Measurements from ENCODE around the gene HIVEP3. TPM values are rescaled to one million over a fixed set of nuclear protein-coding genes. Genes with fewer than 3 reads are reported as not detected.

Gene HIVEP3
- polyA plus RNA-seq, 1 donor (not counting 4 experiments of a cell fraction or from before 2014, with no cell fraction given), result 1.1 TPM

DNA sequence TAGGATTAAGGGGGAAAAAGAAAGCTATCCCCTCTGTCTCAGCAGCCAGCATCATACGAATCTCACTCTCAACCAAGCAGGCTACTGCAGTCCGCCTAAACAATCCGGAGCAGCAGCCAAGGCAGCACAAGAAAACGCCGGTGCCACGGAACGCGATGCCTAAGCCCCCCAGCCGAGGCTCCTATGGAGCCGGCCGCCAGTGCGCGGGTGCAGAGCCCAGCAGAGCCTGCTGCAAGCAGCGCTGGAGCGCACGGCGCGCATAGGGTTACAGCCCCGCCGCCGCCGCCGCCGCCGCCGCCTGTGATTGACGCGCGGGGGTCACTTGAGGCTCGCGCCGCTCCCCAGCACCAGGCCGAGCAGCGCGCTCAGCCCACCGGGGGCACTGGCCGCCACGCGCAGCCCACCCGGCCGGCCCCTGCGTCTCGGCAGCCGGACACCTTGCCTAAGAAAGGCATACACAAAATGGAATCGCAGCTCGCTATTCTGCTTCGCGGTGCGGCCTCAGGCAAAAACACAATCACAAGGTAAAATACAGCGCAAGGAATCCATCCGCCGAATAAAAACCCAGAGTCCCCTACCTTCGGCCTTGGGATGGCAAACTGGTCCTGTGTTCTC is 780 bp downstream of the HIVEP3 start:
- Histone ChIP-seq H4K20me1 (ENCODE audit: control insufficient read depth, extremely low read depth, insufficient read depth, low read length) (no peaks in the 10 kb centered on the region), H3K4me3 (ENCODE audit: control insufficient read depth in 2 of 3, extremely low read depth in 1 of 3, insufficient read depth in 2 of 3, low read depth in 1 of 3, low read length in 3 of 3) (peak overlapping the region; percentile 41 to 66 (median 57)), H3K27me3 (ENCODE audit: control insufficient read depth, extremely low read depth, insufficient read depth, low read length) (no peaks in the 10 kb centered on the region), H2AFZ (ENCODE audit: control insufficient read depth, low read length) (peak overlapping the region; percentile 74), H3K27ac (ENCODE audit: control insufficient read depth, insufficient read depth, low read length) (no peak overlapping the region), H3K9me1 (ENCODE audit: control insufficient read depth, extremely low read depth, insufficient read depth, low read length) (peaks cover 2% of the 10 kb centered on the region), H3K36me3 (ENCODE audit: control insufficient read depth in 2 of 2, extremely low read depth in 1 of 2, insufficient read depth in 2 of 2, low read length in 2 of 2) (no peaks in the 10 kb centered on the region), H3K9ac (ENCODE audit: control insufficient read depth, extremely low read depth, insufficient read depth, low read length) (peak overlapping the region; percentile 46), H3K4me1 (ENCODE audit: control insufficient read depth, extremely low read depth, insufficient read depth, low read length) (peaks cover 26% of the 10 kb centered on the region), H3K9me3 (ENCODE audit: control insufficient read depth, low read depth, low read length) (no peaks in the 10 kb centered on the region), H3K79me2 (ENCODE audit: control insufficient read depth, insufficient read depth, low read length) (no peaks in the 10 kb centered on the region), H3K4me2 (ENCODE audit: control insufficient read depth, extremely low read depth, insufficient read depth, low read depth, low read length) (peak overlapping the region; percentile 86)
- FAIRE-seq (no peak), DNase-seq (ENCODE audit: low read depth, low spot score) (no peak)
- TF ChIP-seq EZH2 (IDR thresholded peaks at IDR 0.05; ENCODE audit: low read length), result no peak
- TF ChIP-seq, protein P1, sequence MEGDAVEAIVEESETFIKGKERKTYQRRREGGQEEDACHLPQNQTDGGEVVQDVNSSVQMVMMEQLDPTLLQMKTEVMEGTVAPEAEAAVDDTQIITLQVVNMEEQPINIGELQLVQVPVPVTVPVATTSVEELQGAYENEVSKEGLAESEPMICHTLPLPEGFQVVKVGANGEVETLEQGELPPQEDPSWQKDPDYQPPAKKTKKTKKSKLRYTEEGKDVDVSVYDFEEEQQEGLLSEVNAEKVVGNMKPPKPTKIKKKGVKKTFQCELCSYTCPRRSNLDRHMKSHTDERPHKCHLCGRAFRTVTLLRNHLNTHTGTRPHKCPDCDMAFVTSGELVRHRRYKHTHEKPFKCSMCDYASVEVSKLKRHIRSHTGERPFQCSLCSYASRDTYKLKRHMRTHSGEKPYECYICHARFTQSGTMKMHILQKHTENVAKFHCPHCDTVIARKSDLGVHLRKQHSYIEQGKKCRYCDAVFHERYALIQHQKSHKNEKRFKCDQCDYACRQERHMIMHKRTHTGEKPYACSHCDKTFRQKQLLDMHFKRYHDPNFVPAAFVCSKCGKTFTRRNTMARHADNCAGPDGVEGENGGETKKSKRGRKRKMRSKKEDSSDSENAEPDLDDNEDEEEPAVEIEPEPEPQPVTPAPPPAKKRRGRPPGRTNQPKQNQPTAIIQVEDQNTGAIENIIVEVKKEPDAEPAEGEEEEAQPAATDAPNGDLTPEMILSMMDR (optimal IDR thresholded peaks at IDR 0.05 in 1 of 3, IDR thresholded peaks at IDR 0.05 in 1 of 3, conservative IDR thresholded peaks at IDR 0.05 in 1 of 3; ENCODE audit: extremely low read depth in 1 of 3, insufficient read depth in 2 of 3, low read length in 3 of 3), result no peak
- dilution Hi-C loops (cut with MboI; ENCODE audit: extremely low pct_ligation_motif_present, low sequenced_read_pairs), result no loop called here

- Histone ChIP-seq H3K36me3 (ENCODE audit: control insufficient read depth in 2 of 2, extremely low read depth in 1 of 2, insufficient read depth in 2 of 2, low read length in 2 of 2) (no peaks in the 10 kb centered on the region), H3K9me3 (ENCODE audit: control insufficient read depth, low read depth, low read length) (no peaks in the 10 kb centered on the region), H3K27ac (ENCODE audit: control insufficient read depth, insufficient read depth, low read length) (no peak overlapping the region), H3K79me2 (ENCODE audit: control insufficient read depth, insufficient read depth, low read length) (no peaks in the 10 kb centered on the region), H3K9me1 (ENCODE audit: control insufficient read depth, extremely low read depth, insufficient read depth, low read length) (peaks cover 2% of the 10 kb centered on the region), H3K27me3 (ENCODE audit: control insufficient read depth, extremely low read depth, insufficient read depth, low read length) (no peaks in the 10 kb centered on the region), H3K4me1 (ENCODE audit: control insufficient read depth, extremely low read depth, insufficient read depth, low read length) (peaks cover 26% of the 10 kb centered on the region), H3K4me2 (ENCODE audit: control insufficient read depth, extremely low read depth, insufficient read depth, low read depth, low read length) (peak overlapping the region; percentile 86), H3K9ac (ENCODE audit: control insufficient read depth, extremely low read depth, insufficient read depth, low read length) (no peak overlapping the region), H2AFZ (ENCODE audit: control insufficient read depth, low read length) (no peak overlapping the region), H4K20me1 (ENCODE audit: control insufficient read depth, extremely low read depth, insufficient read depth, low read length) (no peaks in the 10 kb centered on the region), H3K4me3 (ENCODE audit: control insufficient read depth in 2 of 3, extremely low read depth in 1 of 3, insufficient read depth in 2 of 3, low read depth in 1 of 3, low read length in 3 of 3) (no peak overlapping the region)
- DNase-seq (ENCODE audit: low read depth, low spot score), result no peak
- FAIRE-seq, result no peak
- no peak for TF ChIP-seq EZH2 (IDR thresholded peaks at IDR 0.05; ENCODE audit: low read length)
- TF ChIP-seq, protein P1 (optimal IDR thresholded peaks at IDR 0.05 in 1 of 3, IDR thresholded peaks at IDR 0.05 in 1 of 3, conservative IDR thresholded peaks at IDR 0.05 in 1 of 3; ENCODE audit: extremely low read depth in 1 of 3, insufficient read depth in 2 of 3, low read length in 3 of 3), result no peak
- dilution Hi-C loops (cut with MboI; ENCODE audit: extremely low pct_ligation_motif_present, low sequenced_read_pairs), result no loop called here
Measured at GRCh38 chr1:41917076-41917475, 1.6 kb downstream of the HIVEP3 start.

All from keratinocyte (primary cell).